Activated T-helper 1 cell treated with anti-CD3 and anti-CD28 coated beads, Interleukin-2, amount 50 U/mL, for 16 hours (primary cell): ENCODE results near the gene ATXN2.
"Not testable (repeated sequence)": the region's sequence is repeated elsewhere in the genome, so short reads cannot be mapped to it uniquely, and the experiment has no call there.

Experiments used
- DNase-seq, 2 donors: peaks; one replicate each; pipeline ENCODE4 v3.0.0-alpha.2; 2020; ENCODE audit warnings: low read depth in 1 of 2, low spot score in 1 of 2

ATXN2 gene

DNA sequence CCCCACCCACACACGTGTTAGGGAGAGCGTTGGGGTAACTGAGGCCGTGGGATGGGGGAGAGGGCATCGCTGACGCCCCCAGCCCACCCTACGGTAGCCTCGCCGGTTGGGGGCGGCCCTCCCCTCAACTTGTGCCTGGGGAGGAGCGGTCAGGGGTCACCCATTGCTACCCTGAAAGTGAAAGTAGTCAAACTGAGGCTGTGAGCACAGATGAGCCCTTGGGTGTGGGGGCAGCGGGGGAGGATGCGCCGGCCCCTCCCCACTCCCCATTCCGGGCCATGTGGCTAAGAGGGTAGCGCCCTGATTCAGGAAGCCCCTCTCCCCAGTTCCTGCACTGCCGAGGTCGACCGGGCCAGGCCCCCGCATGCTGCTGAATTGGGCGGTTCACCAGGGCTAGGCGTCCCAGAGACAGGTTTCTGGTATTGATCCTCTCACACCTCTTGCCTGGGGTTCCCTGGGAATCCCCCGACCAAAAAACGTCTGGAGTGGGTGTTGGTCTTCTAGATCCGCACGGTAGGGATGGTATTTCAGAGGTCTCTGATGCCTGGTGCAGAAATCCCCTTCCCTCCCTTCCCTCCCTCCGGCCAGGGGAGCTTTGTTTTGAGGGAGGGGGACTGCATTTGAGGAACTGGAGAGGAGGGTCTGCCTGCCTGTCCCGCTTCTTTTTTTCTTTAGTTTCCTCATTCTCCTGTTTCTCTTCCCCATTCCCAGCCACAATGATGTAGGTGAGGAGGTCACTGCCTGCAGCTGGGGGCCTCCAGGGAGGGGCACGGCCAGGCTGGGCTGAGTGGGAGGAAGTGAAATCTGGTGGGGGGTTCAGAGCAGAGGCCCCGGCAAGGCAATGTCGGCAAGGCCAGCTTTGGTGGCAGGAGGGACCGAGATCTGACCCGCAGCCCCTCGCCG, 192.4 kb downstream of the ATXN2 start:
- DNase-seq = peak in 1 of 2 donors; percentile 45

DNA sequence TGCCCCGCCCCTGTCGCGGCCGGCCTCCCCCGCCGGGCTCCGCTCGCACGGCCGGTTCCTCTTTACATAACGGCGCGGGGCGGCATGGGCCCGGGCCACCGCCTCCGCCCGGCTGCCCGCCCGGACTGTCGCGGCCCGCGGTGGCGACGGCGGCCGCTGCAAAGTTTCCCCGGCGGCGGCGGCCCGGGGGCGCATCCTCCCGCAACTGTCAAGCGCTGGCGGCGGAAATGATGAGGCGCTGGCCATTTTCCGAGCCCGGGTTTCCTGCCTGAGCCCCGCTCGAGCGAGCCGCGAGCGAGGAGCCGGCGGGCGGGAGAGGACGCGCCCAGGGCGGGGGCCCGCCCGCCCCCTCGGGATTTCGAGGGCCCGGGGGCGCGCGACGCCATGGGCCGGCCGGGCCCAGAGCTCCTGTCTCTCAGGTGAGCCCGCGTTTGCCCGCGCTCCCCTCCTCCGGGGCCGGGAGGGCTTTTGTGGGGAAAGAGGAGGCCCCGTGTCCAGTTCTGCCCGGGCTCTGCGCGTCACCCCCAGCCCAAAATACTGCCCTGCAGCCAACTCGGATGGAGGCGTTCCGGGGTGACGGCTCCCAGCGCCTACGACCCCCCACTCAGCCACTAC, 193.1 kb downstream of the ATXN2 start, which contains the start of gene SH2B3:
Gene SH2B3, plus strand, starts transcription at position 65 of the 615 bp plus-strand sequence. CDS start 12,223 bp downstream, outside the sequence.
- peak in 1 of 2 donors; percentile 51 for DNase-seq

DNA sequence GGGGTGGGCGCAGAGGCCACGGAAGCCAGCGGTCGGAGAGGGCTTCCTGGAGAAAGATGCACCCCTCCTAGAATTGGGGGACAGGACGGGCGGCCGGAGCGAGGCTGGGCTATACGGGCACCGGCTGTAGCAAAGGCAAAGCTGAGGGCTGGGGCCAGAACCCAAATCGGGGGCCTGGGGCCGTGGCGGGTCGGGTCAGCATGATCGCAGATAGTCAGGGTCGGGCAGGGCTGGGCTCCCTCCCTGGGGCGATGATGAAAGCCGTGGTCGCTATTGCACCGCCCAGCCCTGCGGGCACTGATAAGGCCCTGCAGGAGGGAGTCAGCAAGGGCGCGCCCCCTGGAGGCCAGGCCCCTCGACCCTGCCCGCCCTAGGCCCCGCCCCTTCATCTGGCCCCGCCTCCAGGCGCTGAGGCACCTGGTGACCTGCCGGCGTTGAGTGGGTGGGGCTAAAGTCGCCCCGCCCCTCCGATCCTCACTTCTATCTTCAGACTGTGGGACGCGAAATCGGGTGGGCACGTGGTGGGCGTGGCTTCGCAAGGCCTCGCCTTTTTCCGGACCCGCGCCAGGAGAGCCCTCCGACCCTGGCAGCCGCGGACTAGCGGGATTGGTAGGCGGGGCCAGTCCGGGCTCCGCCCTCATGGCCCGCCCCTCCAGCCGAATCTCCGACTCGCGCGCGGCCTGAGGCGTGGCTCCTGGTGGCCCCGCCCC, 193.8 kb downstream of the ATXN2 start:
- DNase-seq = peak; percentile 97 to 98

DNA sequence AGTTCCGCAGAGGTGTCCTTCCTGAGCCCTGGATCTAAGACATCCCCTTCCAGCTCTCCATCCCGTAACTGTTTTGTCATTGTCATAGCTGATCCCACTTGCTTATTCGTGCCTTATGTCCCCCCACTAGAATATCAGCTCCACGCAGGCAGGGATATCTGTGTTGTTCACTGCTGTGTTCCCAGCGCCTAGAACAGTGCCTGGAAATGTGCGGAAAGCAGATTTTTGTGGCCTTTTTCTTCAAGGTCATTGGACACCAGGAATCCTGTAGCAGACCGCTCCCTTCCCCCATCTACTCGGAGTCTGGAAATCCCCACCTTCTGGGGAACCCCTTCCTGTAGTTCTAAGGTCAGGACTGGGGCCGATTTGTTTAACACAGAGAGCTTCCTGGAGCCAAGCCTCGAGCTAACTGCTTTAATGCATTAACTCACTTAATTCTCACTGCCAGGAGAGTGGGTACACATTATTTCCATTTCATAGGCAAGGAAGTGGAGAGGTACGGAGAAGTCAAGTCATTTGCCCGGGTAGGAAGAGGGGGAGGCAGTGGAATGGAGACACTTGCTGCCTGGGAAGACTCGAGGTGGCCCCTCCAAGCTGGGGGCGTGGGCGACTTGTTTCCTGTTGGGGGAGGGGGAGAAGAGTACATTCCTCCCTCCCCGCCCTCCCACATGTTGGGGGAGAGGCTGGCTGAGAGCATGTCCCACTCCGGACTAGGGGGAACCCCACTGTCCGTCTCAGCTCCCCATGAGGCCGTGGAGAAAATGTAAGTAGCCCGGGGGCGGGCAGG, 194.6 kb downstream of the ATXN2 start:
- peak in 1 of 2 donors; percentile 56 for DNase-seq

DNA sequence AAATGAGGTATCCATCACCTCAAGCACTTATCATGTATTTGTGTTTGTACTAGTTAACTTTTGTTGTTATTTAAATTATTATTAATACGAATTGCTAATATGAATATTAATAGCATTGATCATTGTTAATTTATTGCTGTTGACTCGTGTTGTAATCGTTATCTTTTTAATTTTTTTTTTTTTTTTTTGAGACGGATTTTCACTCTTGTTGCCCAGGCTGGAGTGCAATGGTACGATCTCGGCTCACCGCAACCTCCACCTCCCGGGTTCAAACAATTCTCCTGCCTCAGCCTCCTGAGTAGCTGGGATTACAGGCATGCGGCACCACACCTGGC, 196.7 kb downstream of the ATXN2 start:
- DNase-seq = not testable (repeated sequence)
